MM.1S (cell line): ENCODE data around the gene CSRP1.

Source experiments
- DNase-seq: peaks from one replicate; pipeline ENCODE4 v3.0.0-alpha.2; 2015
- H2AFZ ChIP-seq: fragments of 300-600 bp; sonication (generic); 2 replicates; pipeline ENCODE4 v1.6.0; 2016; ENCODE audit warnings: antibody characterized with exemption, low read length
- H3F3A ChIP-seq: fragments of 300-600 bp; sonication (generic); 2 replicates; pipeline ENCODE4 v1.6.1; 2016; ENCODE audit warnings: mild to moderate bottlenecking, antibody characterized with exemption, low read length, moderate library complexity, mixed read lengths; ENCODE audit not compliant: insufficient read depth
- H3K27ac ChIP-seq: fragments of 300-600 bp; sonication (generic); 2 replicates; pipeline ENCODE4 v1.5.1; 2016; ENCODE audit warnings: mild to moderate bottlenecking, low read length
- H3K27me3 ChIP-seq: fragments of 300-600 bp; sonication (generic); replicated peaks from 2 replicates; pipeline ENCODE4 v1.6.0; 2016; ENCODE audit warnings: low read length; ENCODE audit not compliant: insufficient read depth
- H3K36me3 ChIP-seq: fragments of 300-600 bp; sonication (generic); replicated peaks from 2 replicates; pipeline ENCODE4 v1.6.1; 2016; ENCODE audit warnings: mild to moderate bottlenecking, low read length, mixed read lengths; ENCODE audit not compliant: insufficient read depth
- H3K4me1 ChIP-seq: fragments of 300-600 bp; sonication (generic); 2 replicates; pipeline ENCODE4 v1.6.1; 2016; ENCODE audit warnings: low read length, mixed read lengths
- H3K4me2 ChIP-seq: fragments of 300-600 bp; sonication (generic); 2 replicates; pipeline ENCODE4 v1.6.0; 2016; ENCODE audit warnings: low read depth, low read length
- H3K4me3 ChIP-seq: fragments of 300-600 bp; sonication (generic); 2 replicates; pipeline ENCODE4 v1.5.1; 2016; ENCODE audit warnings: low read length, mixed read lengths
- H3K79me2 ChIP-seq: fragments of 300-600 bp; sonication (generic); 2 replicates; pipeline ENCODE4 v1.6.1; 2016; ENCODE audit warnings: mixed run types, low read length, mixed read lengths
- H3K9ac ChIP-seq: fragments of 300-600 bp; sonication (generic); 2 replicates; pipeline ENCODE4 v1.6.1; 2016; ENCODE audit warnings: low read length, mixed read lengths
- H3K9me2 ChIP-seq: fragments of 300-600 bp; sonication (generic); replicated peaks from 2 replicates; pipeline ENCODE4 v1.6.1; 2016; ENCODE audit warnings: mild to moderate bottlenecking, low read length, mixed read lengths; ENCODE audit not compliant: insufficient read depth
- H3K9me3 ChIP-seq: fragments of 300-600 bp; sonication (generic); replicated peaks from 2 replicates; pipeline ENCODE4 v1.6.1; 2016; ENCODE audit warnings: mild to moderate bottlenecking, low read length, mixed read lengths; ENCODE audit not compliant: insufficient read depth
- H4K20me1 ChIP-seq: fragments of 300-600 bp; sonication (generic); 2 replicates; pipeline ENCODE4 v1.6.1; 2016; ENCODE audit warnings: mild to moderate bottlenecking, low read length, moderate library complexity, mixed read lengths; ENCODE audit not compliant: insufficient read depth
- EZH2 ChIP-seq: fragments of 300-600 bp; sonication (generic); optimal IDR thresholded peaks from 2 replicates; pipeline ENCODE3; 2017; ENCODE audit warnings: low read depth, mild to moderate bottlenecking, antibody characterized with exemption, low read length, mixed read lengths
- EZH2phosphoT487 ChIP-seq: fragments of 300-600 bp; sonication (generic); IDR thresholded peaks from 2 replicates; pipeline ENCODE4 v1.6.1; 2018; ENCODE audit warnings: antibody characterized with exemption, low read length
- TF ChIP-seq, protein P1 (sequence below): fragments of 300-600 bp; sonication (generic); IDR thresholded peaks from 2 replicates; pipeline ENCODE4 v1.5.1; 2016; ENCODE audit warnings: antibody characterized with exemption, low read length, mixed read lengths

Gene CSRP1

DNA sequence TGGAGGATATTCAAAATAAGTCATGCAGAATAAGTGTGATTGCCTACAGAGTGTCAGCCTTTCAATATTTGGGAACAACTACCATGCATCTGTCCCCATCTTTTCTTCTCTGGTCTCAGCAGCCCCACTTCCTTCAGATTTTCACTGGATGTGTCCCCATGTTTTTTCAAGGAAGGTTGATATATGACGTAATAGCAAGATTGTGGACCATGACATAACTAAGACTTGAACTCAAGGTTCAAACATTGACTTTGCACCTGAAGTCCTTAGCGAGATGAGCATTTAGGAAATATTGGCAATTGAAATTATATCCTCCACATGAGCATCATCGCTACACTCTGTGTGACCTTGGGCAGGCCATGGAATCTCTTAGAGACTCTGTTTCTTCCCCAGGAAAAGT, 37.8 kb upstream of the CSRP1 start:
- Histone ChIP-seq H3K27ac (no peak overlapping the region), H3K9me2 (no peaks in the 10 kb centered on the region), H3K4me1 (no peaks in the 10 kb centered on the region), H2AFZ (no peak overlapping the region), H3K36me3 (no peaks in the 10 kb centered on the region), H3K4me3 (no peak overlapping the region), H3F3A (no peaks in the 10 kb centered on the region), H3K9me3 (no peaks in the 10 kb centered on the region), H3K79me2 (no peaks in the 10 kb centered on the region), H3K4me2 (no peak overlapping the region), H3K9ac (no peak overlapping the region), H4K20me1 (no peaks in the 10 kb centered on the region), H3K27me3 (peaks cover 15% of the 10 kb centered on the region)
- no peak for DNase-seq
- TF ChIP-seq, protein P1, sequence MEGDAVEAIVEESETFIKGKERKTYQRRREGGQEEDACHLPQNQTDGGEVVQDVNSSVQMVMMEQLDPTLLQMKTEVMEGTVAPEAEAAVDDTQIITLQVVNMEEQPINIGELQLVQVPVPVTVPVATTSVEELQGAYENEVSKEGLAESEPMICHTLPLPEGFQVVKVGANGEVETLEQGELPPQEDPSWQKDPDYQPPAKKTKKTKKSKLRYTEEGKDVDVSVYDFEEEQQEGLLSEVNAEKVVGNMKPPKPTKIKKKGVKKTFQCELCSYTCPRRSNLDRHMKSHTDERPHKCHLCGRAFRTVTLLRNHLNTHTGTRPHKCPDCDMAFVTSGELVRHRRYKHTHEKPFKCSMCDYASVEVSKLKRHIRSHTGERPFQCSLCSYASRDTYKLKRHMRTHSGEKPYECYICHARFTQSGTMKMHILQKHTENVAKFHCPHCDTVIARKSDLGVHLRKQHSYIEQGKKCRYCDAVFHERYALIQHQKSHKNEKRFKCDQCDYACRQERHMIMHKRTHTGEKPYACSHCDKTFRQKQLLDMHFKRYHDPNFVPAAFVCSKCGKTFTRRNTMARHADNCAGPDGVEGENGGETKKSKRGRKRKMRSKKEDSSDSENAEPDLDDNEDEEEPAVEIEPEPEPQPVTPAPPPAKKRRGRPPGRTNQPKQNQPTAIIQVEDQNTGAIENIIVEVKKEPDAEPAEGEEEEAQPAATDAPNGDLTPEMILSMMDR = no peak
- no peak for TF ChIP-seq EZH2phosphoT487
- no peak for TF ChIP-seq EZH2

DNA sequence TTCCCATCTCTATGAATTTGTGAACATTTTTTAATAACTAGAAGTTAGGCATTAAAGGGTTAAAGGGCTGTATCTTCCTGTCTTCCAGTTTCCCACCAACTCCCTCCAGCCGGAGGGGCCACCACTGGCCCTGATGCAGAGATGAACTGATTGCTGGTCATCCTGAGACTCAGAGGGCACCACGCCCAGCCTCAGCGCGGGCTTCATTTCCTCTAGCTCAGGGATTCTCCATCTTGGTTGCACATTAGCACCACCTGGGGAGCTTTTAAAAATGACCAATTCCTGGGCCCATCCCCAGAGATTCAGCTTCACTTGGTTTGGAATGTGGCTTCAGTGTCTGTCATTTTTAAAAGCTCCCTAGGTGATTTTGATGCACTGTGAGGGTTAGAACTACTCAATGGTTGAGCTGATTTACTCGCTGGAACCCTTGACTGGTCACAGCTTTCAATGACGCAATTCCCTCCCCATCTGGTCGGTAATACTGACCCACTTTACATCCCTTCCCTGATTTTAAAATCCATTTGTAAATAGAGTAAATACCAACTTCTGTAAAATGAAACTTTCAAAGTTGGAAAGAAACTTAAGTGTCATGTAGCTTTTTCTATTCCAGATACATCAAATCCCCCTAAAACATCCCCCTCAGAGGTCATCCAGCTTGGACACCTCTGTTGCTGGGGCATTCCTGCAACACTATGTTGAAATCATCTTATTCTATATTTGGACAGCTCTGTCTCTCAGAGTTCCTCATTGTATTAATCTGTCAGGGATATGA, 37.1 kb upstream of the CSRP1 start:
- Histone ChIP-seq H3K36me3 (no peaks in the 10 kb centered on the region), H4K20me1 (no peaks in the 10 kb centered on the region), H3K9ac (no peak overlapping the region), H3K4me2 (no peak overlapping the region), H3K27ac (no peak overlapping the region), H3K4me1 (no peaks in the 10 kb centered on the region), H3K27me3 (peaks cover 20% of the 10 kb centered on the region), H3K79me2 (no peaks in the 10 kb centered on the region), H3K9me3 (no peaks in the 10 kb centered on the region), H2AFZ (no peak overlapping the region), H3F3A (no peaks in the 10 kb centered on the region), H3K4me3 (no peak overlapping the region), H3K9me2 (no peaks in the 10 kb centered on the region)
- DNase-seq = no peak
- TF ChIP-seq EZH2phosphoT487 (no peak), EZH2 (no peak)
- TF ChIP-seq, protein P1 = no peak

DNA sequence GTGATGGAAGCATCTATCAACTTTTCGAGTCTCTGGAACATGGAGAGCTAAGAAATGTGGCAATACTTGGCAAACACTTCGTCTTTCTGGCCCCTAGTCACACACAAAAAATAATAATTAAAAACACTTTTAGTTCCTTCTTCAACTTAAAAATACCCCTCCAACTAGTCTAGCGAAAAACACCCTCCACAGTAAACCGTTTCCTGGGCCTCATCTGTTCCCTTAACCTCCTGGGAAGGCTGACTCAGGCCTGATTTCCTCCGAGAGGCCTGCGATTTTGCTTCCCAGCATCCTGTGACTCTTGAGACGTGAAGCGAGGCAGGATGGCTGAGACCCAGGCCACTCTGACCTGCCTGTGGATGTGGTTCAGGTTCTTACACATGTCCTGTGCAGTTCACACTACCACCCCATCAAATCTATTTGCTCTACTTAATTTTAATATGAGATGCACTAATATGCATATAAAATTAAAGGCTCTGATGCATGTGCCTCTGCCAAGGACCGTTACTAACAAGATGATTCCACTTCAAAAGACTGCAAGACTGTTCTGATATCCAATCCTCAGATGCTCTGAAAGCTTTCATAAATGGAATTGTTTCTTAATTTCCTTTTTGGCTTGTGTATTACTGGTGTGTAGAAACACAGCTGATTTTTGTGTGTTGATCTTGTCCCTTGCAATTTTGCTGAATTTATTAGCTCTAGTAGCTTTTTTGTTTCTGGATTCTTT, 35.5 kb upstream of the CSRP1 start:
- Histone ChIP-seq H4K20me1 (no peaks in the 10 kb centered on the region), H3K36me3 (no peaks in the 10 kb centered on the region), H3K27ac (no peak overlapping the region), H3K9me3 (no peaks in the 10 kb centered on the region), H3K27me3 (peaks cover 36% of the 10 kb centered on the region), H3K9ac (no peak overlapping the region), H3K4me1 (no peaks in the 10 kb centered on the region), H3K4me3 (no peak overlapping the region), H3F3A (no peaks in the 10 kb centered on the region), H2AFZ (no peak overlapping the region), H3K4me2 (no peak overlapping the region), H3K9me2 (no peaks in the 10 kb centered on the region), H3K79me2 (no peaks in the 10 kb centered on the region)
- DNase-seq = no peak
- TF ChIP-seq EZH2 (no peak), EZH2phosphoT487 (no peak)
- TF ChIP-seq, protein P1 = no peak
